ENCODE results near the gene CLCN6. TPM values are rescaled to one million over a fixed set of nuclear protein-coding genes. Genes with fewer than 3 reads are reported as not detected.

The CLCN6 gene
- total and polyA plus RNA-seq, 10 of the 15 experiments (the other 5 are each of a cell fraction or from before 2014, with no cell fraction given) = 2.2 to 20.9 (median 10.2) TPM

GRCh38 chr1:11841245-11842153 lies 35.5 kb downstream of the CLCN6 start:
- Histone ChIP-seq H3K79me2 (ENCODE audit: control insufficient read depth, insufficient read depth, low read length) (no peaks in the 10 kb centered on the region), H3K36me3 (ENCODE audit: control insufficient read depth in 2 of 2, insufficient read depth in 2 of 2, low read length in 1 of 2) (peaks cover 22 to 41% of the 10 kb centered on the region in 2 experiments), H4K20me1 (ENCODE audit: control insufficient read depth, insufficient read depth) (peaks cover 3% of the 10 kb centered on the region; the same call in 1 of the 2 replicates), H3K4me2 (ENCODE audit: control insufficient read depth, insufficient read depth) (no peak overlapping the region), H3K9me3 (replicated peaks; ENCODE audit: control insufficient read depth, insufficient read depth, low read length) (no peaks in the 10 kb centered on the region), H3K27me3 (replicated peaks in 1 of 2; ENCODE audit: control insufficient read depth in 2 of 2, insufficient read depth in 2 of 2, low read length in 1 of 2) (no peaks in the 10 kb centered on the region), H3K4me1 (ENCODE audit: control insufficient read depth, insufficient read depth, low read length) (peaks cover 17% of the 10 kb centered on the region), H3K4me3 (no peak overlapping the region), H3K9ac (ENCODE audit: control insufficient read depth, insufficient read depth, low read length) (no peak overlapping the region), H3K27ac (ENCODE audit: control insufficient read depth, insufficient read depth) (no peak overlapping the region), H2AFZ (ENCODE audit: control insufficient read depth, low read depth, low read length) (no peak overlapping the region)
- ChIA-PET CTCF (interaction anchor here (1.0 to 2.2 kb wide), 4 partner anchors 28 to 283 kb away, joined by 3 to 6 read pairs (median 4); no protein-coding TSS in a partner anchor), POLR2A (no interaction called here), RAD21 (ENCODE audit: unreplicated experiment) (interaction anchor here (0.7 kb wide), 1 partner anchor 126 kb away, joined by 3 read pairs; no protein-coding TSS in a partner anchor), SMC1A (ENCODE audit: uncharacterized antibody, unreplicated experiment) (interaction anchor here (1.9 kb wide), 1 partner anchor 126 kb away, joined by 5 read pairs; no protein-coding TSS in a partner anchor)
- 82% methylated on average over 17 of the region's 17 CpGs for whole genome bisulfite sequencing (ENCODE audit: insufficient coverage, insufficient replicate concordance, low lambda C conversion rate, missing lambda C conversion rate)
- intact Hi-C loops (cut with micrococcal nuclease; ENCODE audit: unreplicated experiment) = no loop called here
- BruUV-seq (replicated peaks) = TSS peak; percentile 37
- DNase-seq (ENCODE audit: low read depth, low spot score) (no peak), ATAC-seq (no peak), FAIRE-seq (no peak)
- in situ Hi-C loops (cut with MboI) = loop anchor here (5.0 to 10.0 kb wide), 2 partner anchors 56 to 123 kb away; no protein-coding TSS in a partner anchor
- no peak for TF ChIP-seq FOXM1 (IDR thresholded peaks at IDR 0.05; ENCODE audit: low read depth, low read length)
- TF ChIP-seq PML (IDR thresholded peaks at IDR 0.05; ENCODE audit: low read length) = no peak

GRCh38 chr1:11842154-11843041 lies 36.4 kb downstream of the CLCN6 start:
- peak; percentile 70 for FAIRE-seq

More at GRCh38 chr1:11842154-11843041, 36.4 kb downstream of the CLCN6 start:
- peak; percentile 48 for ATAC-seq
- Histone ChIP-seq H3K9ac (ENCODE audit: control insufficient read depth, insufficient read depth, low read length) (no peak overlapping the region; the same call in 1 of the 2 replicates), H3K36me3 (ENCODE audit: control insufficient read depth in 2 of 2, insufficient read depth in 2 of 2, low read length in 1 of 2) (peaks cover 17 to 40% of the 10 kb centered on the region in 2 experiments), H3K4me1 (ENCODE audit: control insufficient read depth, insufficient read depth, low read length) (peaks cover 17% of the 10 kb centered on the region), H3K79me2 (ENCODE audit: control insufficient read depth, insufficient read depth, low read length) (no peaks in the 10 kb centered on the region), H3K4me3 (no peak overlapping the region), H3K27me3 (replicated peaks in 1 of 2; ENCODE audit: control insufficient read depth in 2 of 2, insufficient read depth in 2 of 2, low read length in 1 of 2) (no peaks in the 10 kb centered on the region), H3K4me2 (ENCODE audit: control insufficient read depth, insufficient read depth) (peak overlapping the region; percentile 41; the same call in 1 of the 2 replicates), H2AFZ (ENCODE audit: control insufficient read depth, low read depth, low read length) (no peak overlapping the region), H3K27ac (ENCODE audit: control insufficient read depth, insufficient read depth) (no peak overlapping the region), H4K20me1 (ENCODE audit: control insufficient read depth, insufficient read depth) (peaks cover 3% of the 10 kb centered on the region; the same call in 1 of the 2 replicates), H3K9me3 (replicated peaks; ENCODE audit: control insufficient read depth, insufficient read depth, low read length) (no peaks in the 10 kb centered on the region)
- ChIA-PET RAD21 (ENCODE audit: unreplicated experiment) (no interaction called here), SMC1A (ENCODE audit: uncharacterized antibody, unreplicated experiment) (interaction anchor here (1.9 kb wide), 1 partner anchor 125 kb away, joined by 5 read pairs; no protein-coding TSS in a partner anchor), CTCF (interaction anchor here (1.0 to 2.2 kb wide), 2 partner anchors 27 to 51 kb away, joined by 3 to 6 read pairs; no protein-coding TSS in a partner anchor), POLR2A (no interaction called here)
- in situ Hi-C loops (cut with MboI) (loop anchor here (5.0 to 10.0 kb wide), 2 partner anchors 55 to 122 kb away; no protein-coding TSS in a partner anchor), intact Hi-C loops (cut with micrococcal nuclease; ENCODE audit: unreplicated experiment) (no loop called here)
- TF ChIP-seq ZNF274 (IDR thresholded peaks at IDR 0.05; ENCODE audit: insufficient read depth, insufficient read length) = no peak
- TF ChIP-seq USF1 (IDR thresholded peaks at IDR 0.05; ENCODE audit: borderline replicate concordance, extremely low read length, insufficient read depth, low read depth, low read length) = peak; percentile 58
- BruUV-seq (replicated peaks) = no TSS peak
- DNase-seq (ENCODE audit: low read depth, low spot score) = peak; percentile 24
- WGBS (ENCODE audit: insufficient coverage, insufficient replicate concordance, low lambda C conversion rate, missing lambda C conversion rate) = 74% methylated on average over 18 of the region's 19 CpGs
